Measurements from ENCODE around the gene CACNA1E.
"Not testable (repeated sequence)": the region's sequence is repeated elsewhere in the genome, so short reads cannot be mapped to it uniquely, and the experiment has no call there.

DNA sequence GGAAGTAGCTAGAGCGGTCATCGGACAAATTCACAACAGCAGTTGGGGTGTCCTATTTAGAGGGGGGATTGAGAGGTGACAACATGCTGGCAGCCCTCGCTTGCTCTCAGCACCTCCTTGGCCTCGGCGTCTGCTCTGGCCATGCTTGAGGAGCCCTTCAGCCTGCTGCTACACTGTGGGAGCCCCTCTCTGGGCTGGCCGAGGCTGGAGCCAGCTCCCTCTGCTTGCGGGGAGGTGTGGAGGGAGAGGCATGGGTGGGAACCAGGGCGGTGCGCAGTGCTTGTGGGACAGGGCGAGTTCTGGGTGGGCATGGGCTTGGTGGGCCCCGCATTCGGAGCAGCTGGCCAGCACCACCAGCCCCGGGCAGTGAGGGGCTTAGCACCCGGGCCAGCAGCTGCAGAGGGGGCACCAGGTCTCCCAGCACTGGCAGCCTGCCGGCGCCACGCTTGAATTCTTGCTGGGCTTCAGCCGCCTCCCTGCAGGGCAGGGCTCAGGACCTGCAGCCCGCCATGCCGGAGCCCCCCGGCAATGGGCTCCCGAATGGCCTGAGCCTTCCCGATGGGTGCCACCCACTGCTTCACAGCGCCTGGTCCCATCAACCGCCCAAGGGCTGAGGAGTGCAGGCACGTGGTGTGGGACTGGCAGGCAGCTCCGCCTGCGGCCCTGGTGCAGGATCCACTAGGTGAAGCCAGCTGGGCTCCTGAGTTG is 349.0 kb downstream of the CACNA1E start:
- TF ChIP-seq POLR2AphosphoS5, POLR2A (IDR thresholded peaks at IDR 0.05): not testable (repeated sequence)
- TF ChIP-seq, protein P1, sequence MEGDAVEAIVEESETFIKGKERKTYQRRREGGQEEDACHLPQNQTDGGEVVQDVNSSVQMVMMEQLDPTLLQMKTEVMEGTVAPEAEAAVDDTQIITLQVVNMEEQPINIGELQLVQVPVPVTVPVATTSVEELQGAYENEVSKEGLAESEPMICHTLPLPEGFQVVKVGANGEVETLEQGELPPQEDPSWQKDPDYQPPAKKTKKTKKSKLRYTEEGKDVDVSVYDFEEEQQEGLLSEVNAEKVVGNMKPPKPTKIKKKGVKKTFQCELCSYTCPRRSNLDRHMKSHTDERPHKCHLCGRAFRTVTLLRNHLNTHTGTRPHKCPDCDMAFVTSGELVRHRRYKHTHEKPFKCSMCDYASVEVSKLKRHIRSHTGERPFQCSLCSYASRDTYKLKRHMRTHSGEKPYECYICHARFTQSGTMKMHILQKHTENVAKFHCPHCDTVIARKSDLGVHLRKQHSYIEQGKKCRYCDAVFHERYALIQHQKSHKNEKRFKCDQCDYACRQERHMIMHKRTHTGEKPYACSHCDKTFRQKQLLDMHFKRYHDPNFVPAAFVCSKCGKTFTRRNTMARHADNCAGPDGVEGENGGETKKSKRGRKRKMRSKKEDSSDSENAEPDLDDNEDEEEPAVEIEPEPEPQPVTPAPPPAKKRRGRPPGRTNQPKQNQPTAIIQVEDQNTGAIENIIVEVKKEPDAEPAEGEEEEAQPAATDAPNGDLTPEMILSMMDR (IDR thresholded peaks at IDR 0.05 in 8 of 11, conservative IDR thresholded peaks at IDR 0.05 in 3 of 11) = not testable (repeated sequence)

All from spleen (tissue), 7 donors.